Ureter (tissue), 1 donor: ENCODE measurements around the gene APOL1. TPM values are rescaled to one million over a fixed set of nuclear protein-coding genes. Genes with fewer than 3 reads are reported as not detected.
"Not testable (repeated sequence)": the region's sequence is repeated elsewhere in the genome, so short reads cannot be mapped to it uniquely, and the experiment has no call there.

Experiments
- DNase-seq: peaks from one replicate; pipeline ENCODE4 v3.0.0-alpha.2; 2020; ENCODE audit warnings: low spot score
- total RNA-seq: library from RNA; stranded (reverse); gene quantifications from one replicate; pipeline ENCODE4 v1.2.4, GENCODE V29; 2023
- donor health status: DM: yes; HTN: yes; CAD: no.

APOL1 gene
- total RNA-seq, 1 donor from 2014 or later = 115 TPM

- peak; percentile 41 for DNase-seq
Measured at GRCh38 chr22:36244522-36245391, 8.2 kb upstream of the APOL1 start.

GRCh38 chr22:36245805-36246356 lies 7.1 kb upstream of the APOL1 start:
- peak; percentile 9 for DNase-seq

GRCh38 chr22:36246718-36247117 lies 6.2 kb upstream of the APOL1 start:
- peak; percentile 36 for DNase-seq

GRCh38 chr22:36247955-36248354 lies 5.0 kb upstream of the APOL1 start:
- peak; percentile 12 for DNase-seq

- DNase-seq = no peak
Measured at GRCh38 chr22:36249160-36249559, 3.8 kb upstream of the APOL1 start.

- peak; percentile 77 for DNase-seq
Measured at GRCh38 chr22:36250292-36250960, 2.5 kb upstream of the APOL1 start.

GRCh38 chr22:36251979-36252608 lies 839 bp upstream of the APOL1 start:
- DNase-seq = not testable (repeated sequence)

GRCh38 chr22:36253523-36254490 lies 874 bp downstream of the APOL1 start:
- DNase-seq = no peak

GRCh38 chr22:36255572-36255971 lies 2.6 kb downstream of the APOL1 start:
- not testable (repeated sequence) for DNase-seq

- DNase-seq = no peak
Measured at GRCh38 chr22:36256478-36256877, 3.5 kb downstream of the APOL1 start.

- no peak for DNase-seq
Measured at GRCh38 chr22:36257308-36257707, 4.4 kb downstream of the APOL1 start.

GRCh38 chr22:36257948-36258670 lies 5.2 kb downstream of the APOL1 start:
- no peak for DNase-seq

- DNase-seq = peak; percentile 78
Measured at GRCh38 chr22:36258701-36259614, 6.0 kb downstream of the APOL1 start.

- no peak for DNase-seq
Measured at GRCh38 chr22:36259615-36260300, 6.8 kb downstream of the APOL1 start.

GRCh38 chr22:36261675-36262074 lies 8.7 kb downstream of the APOL1 start:
- not testable (repeated sequence) for DNase-seq

GRCh38 chr22:36262307-36262706 lies 9.4 kb downstream of the APOL1 start:
- DNase-seq = not testable (repeated sequence)

GRCh38 chr22:36263216-36263673 lies 10.3 kb downstream of the APOL1 start:
- not testable (repeated sequence) for DNase-seq

GRCh38 chr22:36263886-36264664 lies 11.1 kb downstream of the APOL1 start:
- not testable (repeated sequence) for DNase-seq
